Measurements from ENCODE around the gene EHD4. TPM values are rescaled to one million over a fixed set of nuclear protein-coding genes. Genes with fewer than 3 reads are reported as not detected.
A peak's percentile ranks its signal among the peaks of the same experiment; 100 is the strongest.

The EHD4 gene
- total and polyA plus RNA-seq, 12 donors, result 23.4 to 62.7 (median 43.2) TPM

DNA sequence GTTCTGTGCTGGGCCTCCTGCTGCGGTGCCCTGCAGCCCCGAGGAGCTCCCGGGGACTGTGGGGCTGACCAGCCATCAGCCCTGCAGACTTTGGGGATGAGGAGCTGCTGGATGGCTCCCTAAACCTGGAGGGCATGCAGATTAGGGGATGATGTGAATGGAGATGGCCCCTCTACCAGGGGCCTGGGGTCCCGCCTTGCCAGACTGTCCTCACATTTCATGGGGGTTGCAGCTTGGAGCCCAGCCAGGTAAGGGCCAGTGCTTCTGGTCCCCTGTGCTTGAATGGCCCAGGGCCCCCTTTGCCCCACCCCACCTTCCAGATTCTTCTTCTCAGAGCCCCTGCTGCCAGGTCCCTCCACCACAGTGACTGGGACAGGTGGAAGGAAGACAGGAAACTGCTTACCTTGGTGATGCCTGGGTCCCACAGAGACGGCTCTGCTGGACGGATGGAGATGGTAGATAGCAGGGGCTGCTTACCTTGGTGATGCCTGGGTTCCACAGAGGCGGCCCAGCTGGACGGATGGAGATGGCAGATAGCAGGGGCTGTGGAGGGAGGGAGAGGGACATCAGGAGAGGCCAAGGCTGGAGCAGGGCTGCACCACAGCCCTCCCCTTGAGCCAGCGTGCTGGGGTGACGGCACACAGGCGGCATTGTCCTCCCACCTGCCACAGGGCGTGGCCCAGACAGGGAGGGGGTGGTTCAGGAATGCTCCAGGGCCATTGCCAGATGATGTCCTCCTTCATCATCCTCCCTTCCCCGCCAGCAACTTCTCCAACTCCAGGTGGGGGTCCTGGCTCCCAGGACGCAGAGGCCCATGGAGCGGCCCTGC, 78.7 kb downstream of the EHD4 start, which contains the start of gene SPTBN5:
Gene SPTBN5 (minus strand): TSS at position 632 of the 829 bp plus-strand sequence. CDS start 556 bp downstream, at position 76.
- peaks cover 0 to 25% (median 13%) of the 10 kb centered on the region in 9 donors for H3K36me3 ChIP-seq
- ATAC-seq (peak in 2 of 8 donors; percentile 2 to 18), DNase-seq (no peak)
- peaks cover 19 to 39% (median 30%) of the 10 kb centered on the region in 9 donors for H3K4me1 ChIP-seq
- H3K9me3 ChIP-seq, result no peaks in the 10 kb centered on the region
- TF ChIP-seq, protein P1, sequence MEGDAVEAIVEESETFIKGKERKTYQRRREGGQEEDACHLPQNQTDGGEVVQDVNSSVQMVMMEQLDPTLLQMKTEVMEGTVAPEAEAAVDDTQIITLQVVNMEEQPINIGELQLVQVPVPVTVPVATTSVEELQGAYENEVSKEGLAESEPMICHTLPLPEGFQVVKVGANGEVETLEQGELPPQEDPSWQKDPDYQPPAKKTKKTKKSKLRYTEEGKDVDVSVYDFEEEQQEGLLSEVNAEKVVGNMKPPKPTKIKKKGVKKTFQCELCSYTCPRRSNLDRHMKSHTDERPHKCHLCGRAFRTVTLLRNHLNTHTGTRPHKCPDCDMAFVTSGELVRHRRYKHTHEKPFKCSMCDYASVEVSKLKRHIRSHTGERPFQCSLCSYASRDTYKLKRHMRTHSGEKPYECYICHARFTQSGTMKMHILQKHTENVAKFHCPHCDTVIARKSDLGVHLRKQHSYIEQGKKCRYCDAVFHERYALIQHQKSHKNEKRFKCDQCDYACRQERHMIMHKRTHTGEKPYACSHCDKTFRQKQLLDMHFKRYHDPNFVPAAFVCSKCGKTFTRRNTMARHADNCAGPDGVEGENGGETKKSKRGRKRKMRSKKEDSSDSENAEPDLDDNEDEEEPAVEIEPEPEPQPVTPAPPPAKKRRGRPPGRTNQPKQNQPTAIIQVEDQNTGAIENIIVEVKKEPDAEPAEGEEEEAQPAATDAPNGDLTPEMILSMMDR (IDR thresholded peaks at IDR 0.05), result no peak
- H3K27ac ChIP-seq, result peak within 1 kb of the TSS; percentile 78 to 93 (median 90)
- H3K27me3 ChIP-seq, result no peaks in the 10 kb centered on the region
- whole genome bisulfite sequencing, 2 donors, result 75 to 78% methylated on average over 14 to 15 of the region's 15 CpGs
- H3K4me3 ChIP-seq, result peak within 1 kb of the TSS; percentile 22 to 55 (median 48)
- intact Hi-C loops (cut with DNase I), result loop anchor here in 3 of 10 donors (5.0 to 10.0 kb wide), 4 partner anchors 61 to 121 kb away; partner anchors contain the start of genes MAPKBP1 (in 2 of the 3) and JMJD7 (in 1 of the 3)

DNA sequence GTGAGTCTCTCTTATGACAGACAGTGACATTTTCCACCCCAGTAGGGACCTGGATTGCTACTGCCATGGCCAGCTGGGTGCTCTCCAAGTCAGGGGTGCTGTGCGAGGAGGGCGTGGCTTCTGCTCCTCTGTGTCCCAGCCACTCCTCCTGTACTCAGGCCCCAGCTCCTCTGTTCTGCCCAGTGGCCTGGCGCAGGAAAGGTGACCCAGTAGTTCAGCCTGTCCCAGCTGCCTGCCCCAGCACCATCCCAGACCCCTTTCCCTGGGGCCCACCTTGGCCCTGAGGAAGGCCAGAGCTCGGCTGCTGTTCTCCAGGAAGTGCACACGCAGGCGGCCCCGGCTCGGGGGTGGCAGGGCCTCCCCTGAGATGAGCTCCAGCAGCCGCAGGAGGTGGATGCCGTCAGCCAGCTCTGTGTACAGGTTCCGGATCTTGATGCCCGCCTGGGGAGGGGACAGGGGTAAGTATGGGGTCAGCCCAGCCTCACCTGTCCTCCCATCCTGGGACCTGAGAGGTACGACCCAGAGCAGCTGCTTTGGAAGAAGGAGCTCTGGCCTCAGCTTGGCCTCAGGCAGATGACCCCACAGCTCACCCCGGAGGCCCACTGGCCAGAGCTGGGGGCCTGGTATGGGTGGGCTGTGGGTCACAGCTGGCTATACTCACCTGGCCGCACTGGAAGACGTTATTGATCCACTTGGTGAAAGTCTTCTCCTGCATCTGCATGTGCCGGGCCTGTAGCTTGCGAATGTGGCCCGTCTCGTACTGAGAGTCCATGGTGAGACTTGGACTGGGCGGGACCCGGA, 79.5 kb downstream of the EHD4 start:
- WGBS, 2 donors, result 48 to 66% methylated on average over 22 of the region's 22 CpGs
- Histone ChIP-seq H3K4me1 (peaks cover 19 to 39% (median 30%) of the 10 kb centered on the region in 9 donors), H3K36me3 (peaks cover 0 to 17% (median 7%) of the 10 kb centered on the region in 9 donors), H3K4me3 (peak overlapping the region; percentile 22 to 55 (median 48)), H3K27me3 (no peaks in the 10 kb centered on the region), H3K27ac (peak overlapping the region; percentile 74 to 93 (median 90)), H3K9me3 (no peaks in the 10 kb centered on the region)
- peak; percentile 63 to 89 (median 76) for ATAC-seq
- peak; percentile 80 to 84 for DNase-seq
- TF ChIP-seq, protein P1 (IDR thresholded peaks at IDR 0.05), result no peak
- intact Hi-C loops (cut with DNase I), result loop anchor here in 3 of 10 donors (5.0 to 10.0 kb wide), 4 partner anchors 61 to 121 kb away; partner anchors contain the start of genes MAPKBP1 (in 2 of the 3) and JMJD7 (in 1 of the 3)

DNA sequence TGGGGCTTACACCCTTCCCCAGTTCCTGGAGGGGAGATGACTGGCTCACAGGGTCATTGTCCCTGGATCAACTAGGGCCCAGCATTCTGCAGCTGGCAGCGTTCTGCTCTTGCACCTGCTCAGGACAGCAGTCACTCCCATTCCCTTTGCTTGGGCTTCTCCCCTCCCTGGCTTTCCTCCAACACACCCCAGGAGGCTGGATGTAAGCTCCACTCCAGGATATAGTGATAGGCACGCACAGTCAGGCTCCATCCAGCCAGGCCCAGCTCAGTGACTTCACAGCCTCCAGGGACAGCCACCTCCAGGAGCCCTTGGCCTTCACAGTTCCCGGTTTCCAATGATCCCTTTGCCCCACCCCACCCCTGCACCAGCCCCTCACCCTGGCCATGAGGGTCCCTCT, 80.4 kb downstream of the EHD4 start:
- peaks cover 0 to 8% (median 0%) of the 10 kb centered on the region in 9 donors for H3K36me3 ChIP-seq
- no peaks in the 10 kb centered on the region for H3K9me3 ChIP-seq
- H3K4me1 ChIP-seq, result peaks cover 19 to 39% (median 30%) of the 10 kb centered on the region in 9 donors
- no peak overlapping the region for H3K4me3 ChIP-seq
- TF ChIP-seq, protein P1 (IDR thresholded peaks at IDR 0.05), result no peak
- DNase-seq (no peak), ATAC-seq (no peak)
- peak overlapping the region in 8 of 10 donors; percentile 74 to 93 (median 88) for H3K27ac ChIP-seq
- intact Hi-C loops (cut with DNase I), result loop anchor here in 3 of 10 donors (5.0 to 10.0 kb wide), 4 partner anchors 60 to 120 kb away; partner anchors contain the start of genes MAPKBP1 (in 2 of the 3) and JMJD7 (in 1 of the 3)
- no peaks in the 10 kb centered on the region for H3K27me3 ChIP-seq
- 55 to 71% methylated on average over 3 of the region's 3 CpGs for WGBS, 2 donors
